ENCODE results near the gene MPP2.

DNA sequence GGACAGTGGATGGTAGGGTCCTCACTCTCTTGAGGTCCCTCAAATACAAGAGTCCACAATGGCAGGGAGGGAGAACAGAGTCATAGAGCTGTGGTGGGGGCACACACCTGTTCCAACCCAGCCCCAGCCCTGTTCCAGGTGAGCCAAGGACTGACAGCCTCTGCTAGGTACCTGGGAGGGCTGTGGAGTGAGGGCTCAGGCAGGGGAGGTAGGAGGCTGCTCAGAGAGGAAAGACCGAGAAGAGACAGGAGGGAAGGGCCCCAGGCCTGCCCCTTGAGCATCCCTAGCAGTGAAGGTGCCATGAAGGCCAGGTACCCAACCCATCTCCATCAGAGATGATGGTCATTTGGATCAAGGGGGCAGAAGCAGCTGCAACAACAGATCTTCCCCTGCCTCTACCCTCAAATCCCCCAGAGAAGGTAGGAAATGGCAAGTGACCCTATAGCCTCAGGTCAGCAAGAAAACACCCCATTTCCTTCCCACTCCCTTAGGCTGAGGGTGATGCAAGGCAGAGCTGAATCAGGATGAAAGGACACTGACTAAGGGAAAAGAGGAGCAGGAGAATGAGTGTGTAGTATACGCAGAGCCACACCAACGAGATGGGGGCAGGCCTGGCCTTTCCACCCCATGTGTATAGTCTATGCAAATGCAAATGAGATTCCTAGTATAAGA, 31.7 kb downstream of the MPP2 start:
- TF ChIP-seq, protein P1, sequence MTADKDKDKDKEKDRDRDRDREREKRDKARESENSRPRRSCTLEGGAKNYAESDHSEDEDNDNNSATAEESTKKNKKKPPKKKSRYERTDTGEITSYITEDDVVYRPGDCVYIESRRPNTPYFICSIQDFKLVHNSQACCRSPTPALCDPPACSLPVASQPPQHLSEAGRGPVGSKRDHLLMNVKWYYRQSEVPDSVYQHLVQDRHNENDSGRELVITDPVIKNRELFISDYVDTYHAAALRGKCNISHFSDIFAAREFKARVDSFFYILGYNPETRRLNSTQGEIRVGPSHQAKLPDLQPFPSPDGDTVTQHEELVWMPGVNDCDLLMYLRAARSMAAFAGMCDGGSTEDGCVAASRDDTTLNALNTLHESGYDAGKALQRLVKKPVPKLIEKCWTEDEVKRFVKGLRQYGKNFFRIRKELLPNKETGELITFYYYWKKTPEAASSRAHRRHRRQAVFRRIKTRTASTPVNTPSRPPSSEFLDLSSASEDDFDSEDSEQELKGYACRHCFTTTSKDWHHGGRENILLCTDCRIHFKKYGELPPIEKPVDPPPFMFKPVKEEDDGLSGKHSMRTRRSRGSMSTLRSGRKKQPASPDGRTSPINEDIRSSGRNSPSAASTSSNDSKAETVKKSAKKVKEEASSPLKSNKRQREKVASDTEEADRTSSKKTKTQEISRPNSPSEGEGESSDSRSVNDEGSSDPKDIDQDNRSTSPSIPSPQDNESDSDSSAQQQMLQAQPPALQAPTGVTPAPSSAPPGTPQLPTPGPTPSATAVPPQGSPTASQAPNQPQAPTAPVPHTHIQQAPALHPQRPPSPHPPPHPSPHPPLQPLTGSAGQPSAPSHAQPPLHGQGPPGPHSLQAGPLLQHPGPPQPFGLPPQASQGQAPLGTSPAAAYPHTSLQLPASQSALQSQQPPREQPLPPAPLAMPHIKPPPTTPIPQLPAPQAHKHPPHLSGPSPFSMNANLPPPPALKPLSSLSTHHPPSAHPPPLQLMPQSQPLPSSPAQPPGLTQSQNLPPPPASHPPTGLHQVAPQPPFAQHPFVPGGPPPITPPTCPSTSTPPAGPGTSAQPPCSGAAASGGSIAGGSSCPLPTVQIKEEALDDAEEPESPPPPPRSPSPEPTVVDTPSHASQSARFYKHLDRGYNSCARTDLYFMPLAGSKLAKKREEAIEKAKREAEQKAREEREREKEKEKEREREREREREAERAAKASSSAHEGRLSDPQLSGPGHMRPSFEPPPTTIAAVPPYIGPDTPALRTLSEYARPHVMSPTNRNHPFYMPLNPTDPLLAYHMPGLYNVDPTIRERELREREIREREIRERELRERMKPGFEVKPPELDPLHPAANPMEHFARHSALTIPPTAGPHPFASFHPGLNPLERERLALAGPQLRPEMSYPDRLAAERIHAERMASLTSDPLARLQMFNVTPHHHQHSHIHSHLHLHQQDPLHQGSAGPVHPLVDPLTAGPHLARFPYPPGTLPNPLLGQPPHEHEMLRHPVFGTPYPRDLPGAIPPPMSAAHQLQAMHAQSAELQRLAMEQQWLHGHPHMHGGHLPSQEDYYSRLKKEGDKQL (CRISPR knock-in tag; IDR thresholded peaks at IDR 0.05; ENCODE audit: low read depth), result no peak
- TF ChIP-seq EP300 (IDR thresholded peaks at IDR 0.05; ENCODE audit: low read depth in 2 of 2, low read length in 2 of 2) (no peak), EP300 (CRISPR knock-in tag; IDR thresholded peaks at IDR 0.05; ENCODE audit: borderline replicate concordance) (no peak)

All from HepG2 (cell line).